Colonic mucosa (tissue), 4 donors: ENCODE data around the gene NEU4. TPM values are rescaled to one million over a fixed set of nuclear protein-coding genes. Genes with fewer than 3 reads are reported as not detected.

Source experiments
- DNase-seq: peaks from one replicate; pipeline ENCODE4 v3.0.0-alpha.2; 2020
- H3K27ac ChIP-seq: fragments of 200-600 bp; one replicate; pipeline ENCODE4 v1.8.0; 2021
- H3K27me3 ChIP-seq: fragments of 200-600 bp; one replicate; pipeline ENCODE4 v1.8.0; 2021
- H3K36me3 ChIP-seq: fragments of 200-600 bp; one replicate; pipeline ENCODE4 v1.8.0; 2021
- H3K4me1 ChIP-seq: fragments of 200-600 bp; one replicate; pipeline ENCODE4 v1.8.0; 2021; ENCODE audit warnings: mild to moderate bottlenecking
- H3K4me3 ChIP-seq: fragments of 200-600 bp; one replicate; pipeline ENCODE4 v1.8.0; 2021
- H3K9ac ChIP-seq, 2 donors: one replicate each; pipeline ENCODE4 v1.7.0; 2013; ENCODE audit warnings: control low read depth in 2 of 2, low read depth in 2 of 2, low read length in 2 of 2
- H3K9me3 ChIP-seq: fragments of 200-600 bp; one replicate; pipeline ENCODE4 v1.8.0; 2021
- CTCF ChIP-seq: fragments of 200-600 bp; IDR thresholded peaks from one replicate; pipeline ENCODE4 v1.8.0; 2022; ENCODE audit warnings: antibody characterized with exemption, mild to moderate bottlenecking
- intact Hi-C: fragments of 100-400 bp; cut with DNase I; formaldehyde crosslinking; loops from one replicate; pipeline ENCODE4 v1.14.1; 2022
- total RNA-seq, 2 donors: library from RNA; stranded (reverse); fragmentation: NEBNext Ultra II Directional in 1 of 2; extraction: Animal tissue kit (Norgen Biotek cat#: 25700) in 1 of 2; gene quantifications; one replicate each; pipeline ENCODE4 v1.2.1, GENCODE V29; 2021
- donor health status: healthy.
- donor health status: DM: no; HTN: no; CAD: no.
- donor health status: DM: no; HTN: no; CAD: no.

The NEU4 gene
- total RNA-seq, 2 donors from 2014 or later = 36.9 to 84.5 TPM

GRCh38 chr2:241769819-241770184 is 39.2 kb upstream of the NEU4 start:
- H3K9ac ChIP-seq = no peak overlapping the region
- no peaks in the 10 kb centered on the region for H3K4me1 ChIP-seq
- H3K27me3 ChIP-seq = no peaks in the 10 kb centered on the region
- intact Hi-C loops = no loop called here
- H3K4me3 ChIP-seq = no peak overlapping the region
- H3K27ac ChIP-seq = no peak overlapping the region
- TF ChIP-seq CTCF = no peak
- no peaks in the 10 kb centered on the region for H3K36me3 ChIP-seq
- H3K9me3 ChIP-seq = no peaks in the 10 kb centered on the region
- DNase-seq = no peak

- Histone ChIP-seq H3K9me3 (no peaks in the 10 kb centered on the region), H3K27ac (no peak overlapping the region), H3K4me3 (no peak overlapping the region), H3K36me3 (no peaks in the 10 kb centered on the region), H3K4me1 (no peaks in the 10 kb centered on the region), H3K9ac (no peak overlapping the region), H3K27me3 (no peaks in the 10 kb centered on the region)
- intact Hi-C loops = no loop called here
- no peak for TF ChIP-seq CTCF
- no peak for DNase-seq
These were observed 38.6 kb upstream of the NEU4 start for GRCh38 chr2:241770185-241770935.

DNA sequence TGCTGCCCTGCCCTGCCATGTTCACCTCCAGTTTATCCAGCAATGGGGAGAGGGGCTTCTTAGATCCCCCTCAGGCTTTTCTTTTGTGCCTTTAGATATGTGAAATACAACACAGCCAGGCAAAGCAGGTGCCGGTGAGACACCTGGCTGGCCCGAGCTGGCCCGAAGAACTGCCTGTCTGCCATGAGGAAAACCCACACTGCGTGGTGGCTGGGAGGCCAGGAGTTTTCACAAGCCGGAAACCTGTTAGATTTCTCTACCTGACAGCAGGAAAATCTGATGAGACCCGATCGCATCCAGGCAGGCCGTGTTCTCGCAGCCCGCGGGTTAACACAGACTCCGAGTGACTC is 38.1 kb upstream of the NEU4 start:
- Histone ChIP-seq H3K4me1 (no peaks in the 10 kb centered on the region), H3K4me3 (no peak overlapping the region), H3K27ac (no peak overlapping the region), H3K36me3 (no peaks in the 10 kb centered on the region), H3K9me3 (no peaks in the 10 kb centered on the region), H3K27me3 (no peaks in the 10 kb centered on the region), H3K9ac (no peak overlapping the region)
- TF ChIP-seq CTCF = no peak
- intact Hi-C loops = no loop called here
- DNase-seq = no peak

DNA sequence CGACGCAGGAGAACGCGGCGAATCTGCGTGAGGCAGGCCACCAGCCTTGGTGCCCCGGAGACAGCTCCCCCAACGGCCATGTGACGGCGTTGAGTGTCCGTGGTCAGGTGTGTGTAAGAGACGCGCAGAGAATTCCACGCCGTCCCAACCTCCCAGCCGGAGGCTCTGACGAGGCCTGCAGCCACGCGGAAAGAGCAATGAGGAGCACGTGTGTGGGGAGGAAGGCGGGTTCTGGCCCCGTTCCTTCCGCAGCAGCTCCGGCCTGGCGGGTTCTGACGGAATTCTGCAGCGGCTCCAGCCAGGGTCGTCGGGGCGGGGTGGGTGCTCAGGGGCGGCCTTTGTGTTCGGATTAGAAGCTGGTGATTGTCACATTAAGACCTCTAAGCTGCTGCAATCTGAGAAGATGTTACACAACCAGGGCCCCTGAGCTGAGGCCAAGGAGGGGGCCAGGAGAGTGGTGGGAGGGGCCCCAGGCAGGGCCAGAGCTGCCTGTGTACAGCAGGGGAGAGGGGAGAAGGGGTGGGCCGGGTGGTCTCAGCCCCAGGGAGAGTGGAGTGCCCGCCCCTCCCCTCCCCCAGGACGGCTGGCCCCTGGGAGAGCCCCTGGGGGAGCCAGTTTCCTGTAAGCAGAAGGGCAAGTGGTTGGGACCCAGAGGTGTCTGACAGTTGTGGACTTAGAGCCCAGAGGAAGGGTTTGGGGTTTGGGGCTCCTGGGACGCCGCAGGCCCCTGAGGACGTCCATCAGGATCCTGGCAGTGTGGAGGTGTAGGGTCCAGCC is 37.5 kb upstream of the NEU4 start:
- no peaks in the 10 kb centered on the region for H3K4me1 ChIP-seq
- DNase-seq = no peak
- no peak for TF ChIP-seq CTCF
- intact Hi-C loops = no loop called here
- no peaks in the 10 kb centered on the region for H3K36me3 ChIP-seq
- no peak overlapping the region for H3K27ac ChIP-seq
- no peaks in the 10 kb centered on the region for H3K27me3 ChIP-seq
- H3K4me3 ChIP-seq = no peak overlapping the region
- no peaks in the 10 kb centered on the region for H3K9me3 ChIP-seq
- no peak overlapping the region for H3K9ac ChIP-seq

DNA sequence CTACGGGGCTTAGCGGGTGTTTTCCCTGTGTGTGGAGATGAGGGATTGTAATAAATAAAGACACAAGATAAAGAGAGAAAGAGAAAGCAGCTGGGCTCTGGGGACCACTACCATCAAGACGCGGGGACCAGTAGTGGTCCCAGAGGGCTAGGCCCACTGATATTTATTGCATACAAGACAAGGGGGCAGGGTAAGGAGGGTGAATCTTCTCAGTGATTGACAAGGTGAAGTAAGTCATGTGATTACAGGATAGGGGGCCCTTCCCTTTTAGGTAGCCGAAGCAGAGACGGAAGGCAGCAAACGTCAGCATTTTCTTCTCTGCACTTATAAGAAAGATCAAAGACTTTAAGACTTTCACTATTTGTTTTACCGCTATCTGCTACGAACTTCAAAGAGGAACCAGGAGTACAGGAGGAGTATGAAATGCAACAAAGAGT is 36.9 kb upstream of the NEU4 start:
- H3K9ac ChIP-seq = no peak overlapping the region
- no peak overlapping the region for H3K27ac ChIP-seq
- intact Hi-C loops = no loop called here
- no peaks in the 10 kb centered on the region for H3K27me3 ChIP-seq
- no peak for DNase-seq
- TF ChIP-seq CTCF = no peak
- no peak overlapping the region for H3K4me3 ChIP-seq
- H3K36me3 ChIP-seq = no peaks in the 10 kb centered on the region
- no peaks in the 10 kb centered on the region for H3K9me3 ChIP-seq
- H3K4me1 ChIP-seq = no peaks in the 10 kb centered on the region
